Gastrocnemius medialis (tissue), 4 donors: Measurements from ENCODE around the gene BMPR2. TPM values are rescaled to one million over a fixed set of nuclear protein-coding genes. Genes with fewer than 3 reads are reported as not detected.

Experiments used
- ATAC-seq, 2 donors: fragments of 150-250 bp; one replicate each; pipeline ENCODE4 v1.9.1; 2016
- DNase-seq, 2 donors: peaks; one replicate each; pipeline ENCODE4 v3.0.0-alpha.2; 2019
- H3K27ac ChIP-seq, 4 donors: fragments of 200-600 bp; sonication (generic); 1 replicate in 1 of 4; 2 replicates in 3 of 4; pipeline ENCODE4 v1.5.1; 2016 to 2018; ENCODE audit warnings: mild to moderate bottlenecking in 2 of 4, moderate library complexity in 1 of 4
- H3K27me3 ChIP-seq, 3 donors: fragments of 200-600 bp; sonication (generic) in 2 of 3; 1 replicate in 1 of 3; 2 replicates in 2 of 3; pipeline versions ENCODE4 v1.5.1 to v1.6.0; 2016 to 2019; ENCODE audit warnings: mild to moderate bottlenecking in 1 of 3, moderate library complexity in 1 of 3
- H3K36me3 ChIP-seq, 2 donors: fragments of 200-600 bp; sonication (generic) in 1 of 2; one replicate each; pipeline ENCODE4 v1.5.1; 2017 to 2018
- H3K4me1 ChIP-seq, 2 donors: fragments of 200-600 bp; sonication (generic) in 1 of 2; one replicate each; pipeline ENCODE4 v1.5.1; 2016 to 2017; ENCODE audit warnings: mild to moderate bottlenecking in 2 of 2
- H3K4me3 ChIP-seq, 4 donors: fragments of 200-600 bp; sonication (generic) in 3 of 4; 1 replicate in 1 of 4; 2 replicates in 3 of 4; pipeline ENCODE4 v1.5.1; 2016 to 2019; ENCODE audit warnings: mild to moderate bottlenecking in 2 of 4
- H3K9me3 ChIP-seq, 3 donors: fragments of 200-600 bp; sonication (generic) in 2 of 3; 1 replicate in 1 of 3; 2 replicates in 2 of 3; pipeline ENCODE4 v1.5.1; 2016 to 2019
- CTCF ChIP-seq, 5 experiments: fragments of 450-650 bp in 3 of 5; fragments of 200-600 bp in 2 of 5; sonication (generic) in 2 of 5; IDR thresholded peaks in 4 of 5; conservative IDR thresholded peaks in 1 of 5; 1 replicate in 4 of 5; 2 replicates in 1 of 5; pipeline ENCODE4 v1.5.1; 2016 to 2019; ENCODE audit warnings: antibody characterized with exemption in 5 of 5, mild to moderate bottlenecking in 3 of 5, moderate library complexity in 3 of 5
- POLR2A ChIP-seq, 2 donors: fragments of 450-650 bp; IDR thresholded peaks; one replicate each; pipeline ENCODE4 v1.6.1; 2017; ENCODE audit warnings: antibody characterized with exemption in 2 of 2, mild to moderate bottlenecking in 2 of 2, moderate library complexity in 2 of 2
- in situ Hi-C, 4 donors: fragments of 200-750 bp; cut with MboI; loops; one replicate each; pipeline versions ENCODE4 v1.15.0 to v1.8.0; 2017; ENCODE audit warnings: low sequenced_read_pairs in 4 of 4
- intact Hi-C: fragments of 100-400 bp; cut with DNase I; formaldehyde crosslinking; loops from one replicate; pipeline ENCODE4 v1.15.1; 2023; ENCODE audit warnings: low total_unique reads
- total RNA-seq, 4 donors: library from RNA; depleted of rRNA; stranded (reverse); fragments of >200 nt; gene quantifications; one replicate each; pipeline versions ENCODE4 v1.1.0 to v1.2.3, GENCODE V29; 2016

The BMPR2 gene
- total RNA-seq, 4 donors from 2014 or later, result 25.0 to 35.0 (median 27.2) TPM

GRCh38 chr2:202608142-202608852 lies 232.2 kb downstream of the BMPR2 start:
- TF ChIP-seq CTCF (IDR thresholded peaks at IDR 0.05 in 4 of 5, conservative IDR thresholded peaks at IDR 0.05 in 1 of 5) (no peak), POLR2A (IDR thresholded peaks at IDR 0.05) (no peak)
- DNase-seq (no peak), ATAC-seq (no peak)
- in situ Hi-C loops (no loop called here), intact Hi-C loops (no loop called here)
- Histone ChIP-seq H3K4me3 (no peak overlapping the region), H3K9me3 (no peaks in the 10 kb centered on the region), H3K4me1 (no peaks in the 10 kb centered on the region), H3K27ac (no peak overlapping the region), H3K27me3 (no peaks in the 10 kb centered on the region), H3K36me3 (no peaks in the 10 kb centered on the region)

GRCh38 chr2:202609381-202610145 lies 233.4 kb downstream of the BMPR2 start:
- in situ Hi-C loops (no loop called here), intact Hi-C loops (no loop called here)
- H3K9me3 ChIP-seq, result no peaks in the 10 kb centered on the region
- DNase-seq (no peak), ATAC-seq (no peak)
- no peak overlapping the region for H3K4me3 ChIP-seq
- H3K36me3 ChIP-seq, result no peaks in the 10 kb centered on the region
- H3K4me1 ChIP-seq, result no peaks in the 10 kb centered on the region
- no peak overlapping the region for H3K27ac ChIP-seq
- no peaks in the 10 kb centered on the region for H3K27me3 ChIP-seq
- TF ChIP-seq CTCF (IDR thresholded peaks at IDR 0.05 in 4 of 5, conservative IDR thresholded peaks at IDR 0.05 in 1 of 5) (no peak), POLR2A (IDR thresholded peaks at IDR 0.05) (no peak)

DNA sequence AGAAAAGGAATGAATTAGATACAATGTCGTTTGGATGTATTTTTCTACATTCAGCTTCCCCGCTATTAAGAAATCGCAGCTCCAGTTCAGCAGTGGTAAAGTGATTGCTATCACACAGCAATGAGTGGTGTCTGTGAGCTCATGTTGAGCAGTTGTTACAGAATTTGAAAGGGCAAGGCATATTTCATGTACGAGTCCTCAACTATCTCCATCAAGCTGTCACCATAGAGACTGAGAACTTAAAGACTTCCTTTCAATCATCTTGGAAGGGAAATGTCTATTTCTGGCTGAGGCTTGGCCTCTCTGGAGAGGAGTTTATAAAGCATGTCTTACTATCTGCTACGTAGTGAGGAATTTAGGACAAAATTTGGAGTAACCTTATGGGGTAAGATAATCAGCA lies 234.3 kb downstream of the BMPR2 start:
- ATAC-seq (no peak), DNase-seq (no peak)
- Histone ChIP-seq H3K36me3 (no peaks in the 10 kb centered on the region), H3K4me1 (no peaks in the 10 kb centered on the region), H3K27me3 (no peaks in the 10 kb centered on the region), H3K9me3 (no peaks in the 10 kb centered on the region), H3K4me3 (no peak overlapping the region), H3K27ac (no peak overlapping the region)
- intact Hi-C loops (no loop called here), in situ Hi-C loops (no loop called here)
- TF ChIP-seq POLR2A (IDR thresholded peaks at IDR 0.05), result no peak
- TF ChIP-seq CTCF (IDR thresholded peaks at IDR 0.05 in 4 of 5, conservative IDR thresholded peaks at IDR 0.05 in 1 of 5), result no peak

DNA sequence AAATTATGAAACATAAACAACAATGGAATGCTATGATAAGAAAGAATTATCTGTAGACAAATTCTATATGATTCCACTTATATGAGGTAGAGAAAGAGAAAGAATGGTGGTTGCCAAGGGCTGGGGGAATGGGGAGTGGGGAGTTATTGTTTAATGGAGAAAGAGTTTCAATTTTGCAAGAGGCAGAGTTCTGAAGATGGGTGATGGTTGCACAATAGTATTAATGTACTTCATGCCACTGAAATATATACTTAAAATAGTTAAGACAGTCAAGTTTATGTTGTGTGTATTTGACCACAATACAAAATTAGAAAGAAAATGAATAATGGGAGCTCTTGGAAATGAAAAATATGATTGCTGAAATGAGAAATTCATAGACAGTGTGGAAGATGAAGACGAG lies 236.0 kb downstream of the BMPR2 start:
- no peak for ATAC-seq
- Histone ChIP-seq H3K4me1 (no peaks in the 10 kb centered on the region), H3K9me3 (no peaks in the 10 kb centered on the region), H3K27me3 (no peaks in the 10 kb centered on the region), H3K36me3 (no peaks in the 10 kb centered on the region), H3K4me3 (no peak overlapping the region), H3K27ac (no peak overlapping the region)
- intact Hi-C loops, result no loop called here
- TF ChIP-seq CTCF (IDR thresholded peaks at IDR 0.05 in 4 of 5, conservative IDR thresholded peaks at IDR 0.05 in 1 of 5) (no peak), POLR2A (IDR thresholded peaks at IDR 0.05) (no peak)
- no peak for DNase-seq
- in situ Hi-C loops, result no loop called here
